Mononuclear cell (primary cell): Measurements from ENCODE around the gene ADGRA1. TPM values are rescaled to one million over a fixed set of nuclear protein-coding genes. Genes with fewer than 3 reads are reported as not detected.
"Not testable (repeated sequence)": the region's sequence is repeated elsewhere in the genome, so short reads cannot be mapped to it uniquely, and the experiment has no call there.

ENCODE experiments used
- H3K27me3 ChIP-seq: 2 replicates; pipeline ENCODE4 v1.6.0; 2011; ENCODE audit warnings: low read length, control low read depth; ENCODE audit not compliant: insufficient read depth
- H3K4me1 ChIP-seq: 2 replicates; pipeline ENCODE4 v1.5.1; 2011; ENCODE audit warnings: mild to moderate bottlenecking, low read length, control low read depth; ENCODE audit not compliant: insufficient read depth
- H3K4me3 ChIP-seq: 2 replicates; pipeline ENCODE4 v1.5.1; 2011; ENCODE audit warnings: mild to moderate bottlenecking, low read length, moderate library complexity
- H3K9me3 ChIP-seq: 2 replicates; pipeline ENCODE4 v1.5.1; 2011; ENCODE audit warnings: low read depth, mild to moderate bottlenecking, control low read depth, low read length
- total RNA-seq: library from RNA; depleted of rRNA; stranded (reverse); fragments of >200 nt; gene quantifications from one replicate; pipeline ENCODE4 v1.2.3, GENCODE V29; 2012

The ADGRA1 gene
- total RNA-seq, 1 donor: not detected

- H3K4me1 ChIP-seq: no peaks in the 10 kb centered on the region
- no peaks in the 10 kb centered on the region for H3K27me3 ChIP-seq
- H3K4me3 ChIP-seq: no peak overlapping the region
- H3K9me3 ChIP-seq: no peaks in the 10 kb centered on the region
Observed at GRCh38 chr10:133048926-133049325, 38.8 kb upstream of the ADGRA1 start.

GRCh38 chr10:133049639-133050038, 38.1 kb upstream of the ADGRA1 start:
- H3K4me3 ChIP-seq: no peak overlapping the region
- no peaks in the 10 kb centered on the region for H3K27me3 ChIP-seq
- H3K4me1 ChIP-seq: no peaks in the 10 kb centered on the region
- H3K9me3 ChIP-seq: no peaks in the 10 kb centered on the region

- H3K4me1 ChIP-seq: no peaks in the 10 kb centered on the region
- H3K27me3 ChIP-seq: no peaks in the 10 kb centered on the region
- H3K9me3 ChIP-seq: no peaks in the 10 kb centered on the region
- no peak overlapping the region for H3K4me3 ChIP-seq
Observed at GRCh38 chr10:133050371-133050770, 37.4 kb upstream of the ADGRA1 start.

GRCh38 chr10:133052076-133052475, 35.6 kb upstream of the ADGRA1 start:
- H3K4me3 ChIP-seq: no peak overlapping the region
- H3K4me1 ChIP-seq: no peaks in the 10 kb centered on the region
- no peaks in the 10 kb centered on the region for H3K27me3 ChIP-seq
- H3K9me3 ChIP-seq: no peaks in the 10 kb centered on the region

GRCh38 chr10:133053527-133054133, 34.1 kb upstream of the ADGRA1 start:
- not testable (repeated sequence) for H3K4me3 ChIP-seq, H3K4me1 ChIP-seq, H3K9me3 ChIP-seq, H3K27me3 ChIP-seq

- H3K4me3 ChIP-seq: no peak overlapping the region
- H3K4me1 ChIP-seq: no peaks in the 10 kb centered on the region
- H3K9me3 ChIP-seq: no peaks in the 10 kb centered on the region
- no peaks in the 10 kb centered on the region for H3K27me3 ChIP-seq
Observed at GRCh38 chr10:133055470-133055869, 32.3 kb upstream of the ADGRA1 start.

GRCh38 chr10:133056001-133056400, 31.7 kb upstream of the ADGRA1 start:
- Histone ChIP-seq H3K9me3 (no peaks in the 10 kb centered on the region), H3K4me1 (no peaks in the 10 kb centered on the region), H3K4me3 (no peak overlapping the region)

GRCh38 chr10:133056651-133057178, 31.0 kb upstream of the ADGRA1 start:
- no peak overlapping the region for H3K4me3 ChIP-seq

More at GRCh38 chr10:133056001-133056400, 31.7 kb upstream of the ADGRA1 start:
- no peaks in the 10 kb centered on the region for H3K27me3 ChIP-seq

GRCh38 chr10:133058331-133059092, 29.2 kb upstream of the ADGRA1 start:
- H3K4me3 ChIP-seq: no peak overlapping the region
- no peaks in the 10 kb centered on the region for H3K27me3 ChIP-seq
- H3K4me1 ChIP-seq: no peaks in the 10 kb centered on the region
- no peaks in the 10 kb centered on the region for H3K9me3 ChIP-seq

More at GRCh38 chr10:133056651-133057178, 31.0 kb upstream of the ADGRA1 start:
- Histone ChIP-seq H3K9me3 (no peaks in the 10 kb centered on the region), H3K27me3 (no peaks in the 10 kb centered on the region), H3K4me1 (no peaks in the 10 kb centered on the region)

- Histone ChIP-seq H3K4me1 (no peaks in the 10 kb centered on the region), H3K27me3 (no peaks in the 10 kb centered on the region), H3K9me3 (no peaks in the 10 kb centered on the region), H3K4me3 (no peak overlapping the region)
Observed at GRCh38 chr10:133059093-133059470, 28.6 kb upstream of the ADGRA1 start.

GRCh38 chr10:133059571-133059970, 28.2 kb upstream of the ADGRA1 start:
- H3K9me3 ChIP-seq: no peaks in the 10 kb centered on the region

GRCh38 chr10:133060022-133060421, 27.7 kb upstream of the ADGRA1 start:
- no peaks in the 10 kb centered on the region for H3K4me1 ChIP-seq
- no peaks in the 10 kb centered on the region for H3K9me3 ChIP-seq
- H3K4me3 ChIP-seq: no peak overlapping the region
- no peaks in the 10 kb centered on the region for H3K27me3 ChIP-seq

More at GRCh38 chr10:133059571-133059970, 28.2 kb upstream of the ADGRA1 start:
- Histone ChIP-seq H3K27me3 (no peaks in the 10 kb centered on the region), H3K4me3 (no peak overlapping the region), H3K4me1 (no peaks in the 10 kb centered on the region)

- Histone ChIP-seq H3K4me3 (no peak overlapping the region), H3K9me3 (no peaks in the 10 kb centered on the region), H3K27me3 (no peaks in the 10 kb centered on the region), H3K4me1 (no peaks in the 10 kb centered on the region)
Observed at GRCh38 chr10:133060466-133060865, 27.3 kb upstream of the ADGRA1 start.

GRCh38 chr10:133060881-133061280, 26.8 kb upstream of the ADGRA1 start:
- Histone ChIP-seq H3K9me3 (no peaks in the 10 kb centered on the region), H3K4me3 (no peak overlapping the region)

GRCh38 chr10:133061296-133062038, 26.3 kb upstream of the ADGRA1 start:
- H3K27me3 ChIP-seq: no peaks in the 10 kb centered on the region

More at GRCh38 chr10:133060881-133061280, 26.8 kb upstream of the ADGRA1 start:
- H3K4me1 ChIP-seq: no peaks in the 10 kb centered on the region
- H3K27me3 ChIP-seq: no peaks in the 10 kb centered on the region

More at GRCh38 chr10:133061296-133062038, 26.3 kb upstream of the ADGRA1 start:
- no peaks in the 10 kb centered on the region for H3K9me3 ChIP-seq
- no peak overlapping the region for H3K4me3 ChIP-seq
- no peaks in the 10 kb centered on the region for H3K4me1 ChIP-seq
